ENCODE results near the gene CTCF.
A peak's percentile ranks its signal among the peaks of the same experiment; 100 is the strongest.

CTCF gene

GRCh38 chr16:67552476-67552875, 9.8 kb upstream of the CTCF start:
- POLR2A ChIA-PET = interaction anchor here (1.7 to 1.8 kb wide), 2 partner anchors 10 to 11 kb away, joined by 5 read pairs; partner anchors contain the start of gene CTCF
- 19% methylated on average over 3 of the region's 4 CpGs for WGBS (ENCODE audit: insufficient coverage)
- CTCF ChIA-PET = interaction anchor here (1.9 to 15.1 kb wide), 3 partner anchors 6 to 32 kb away, joined by 8 to 308 read pairs (median 308); partner anchors contain the start of gene CTCF
- H3K4me3 ChIP-seq (ENCODE audit: control insufficient read depth in 1 of 7, extremely low read depth in 1 of 7, insufficient read depth in 4 of 7, low read depth in 2 of 7, low read length in 6 of 7) = no peak overlapping the region
- DNase-seq = no peak
- no peaks in the 10 kb centered on the region for H3K27me3 ChIP-seq (replicated peaks in 2 of 5; ENCODE audit: control insufficient read depth in 4 of 5, insufficient read depth in 5 of 5, low read length in 4 of 5)
- H3K9me3 ChIP-seq (ENCODE audit: control extremely low read depth in 1 of 5, control insufficient read depth in 4 of 5, insufficient read depth in 2 of 5, low read depth in 1 of 5, low read length in 4 of 5) = no peaks in the 10 kb centered on the region
- peaks cover 0 to 18% (median 3%) of the 10 kb centered on the region in 4 experiments for H3K36me3 ChIP-seq (ENCODE audit: control insufficient read depth in 4 of 4, insufficient read depth in 4 of 4, low read length in 3 of 4)
- H3K4me1 ChIP-seq (ENCODE audit: control extremely low read depth in 1 of 4, control insufficient read depth in 4 of 4, insufficient read depth in 4 of 4, low read length in 3 of 4) = peaks cover 18 to 85% (median 77%) of the 10 kb centered on the region in 4 experiments
- H3K27ac ChIP-seq (ENCODE audit: insufficient read depth in 1 of 2, low read depth in 1 of 2, low read length in 2 of 2, poor library complexity in 1 of 2, severe bottlenecking in 2 of 2) = peak overlapping the region; percentile 20 to 82

GRCh38 chr16:67555795-67556212, 6.5 kb upstream of the CTCF start:
- Histone ChIP-seq H3K36me3 (ENCODE audit: control insufficient read depth in 4 of 4, insufficient read depth in 4 of 4, low read length in 3 of 4) (peaks cover 0 to 7% (median 1%) of the 10 kb centered on the region in 4 experiments), H3K4me3 (ENCODE audit: control insufficient read depth in 1 of 7, extremely low read depth in 1 of 7, insufficient read depth in 4 of 7, low read depth in 2 of 7, low read length in 6 of 7) (peak overlapping the region in 2 of 7 experiments; percentile 55), H3K27ac (ENCODE audit: insufficient read depth in 1 of 2, low read depth in 1 of 2, low read length in 2 of 2, poor library complexity in 1 of 2, severe bottlenecking in 2 of 2) (peak overlapping the region; percentile 25 to 67), H3K27me3 (replicated peaks in 2 of 5; ENCODE audit: control insufficient read depth in 4 of 5, insufficient read depth in 5 of 5, low read length in 4 of 5) (no peaks in the 10 kb centered on the region), H3K9me3 (ENCODE audit: control extremely low read depth in 1 of 5, control insufficient read depth in 4 of 5, insufficient read depth in 2 of 5, low read depth in 1 of 5, low read length in 4 of 5) (no peaks in the 10 kb centered on the region), H3K4me1 (ENCODE audit: control extremely low read depth in 1 of 4, control insufficient read depth in 4 of 4, insufficient read depth in 4 of 4, low read length in 3 of 4) (peaks cover 11 to 68% (median 54%) of the 10 kb centered on the region in 4 experiments)
- POLR2A ChIA-PET = interaction anchor here (1.2 kb wide), 1 partner anchor 8 kb away, joined by 10 read pairs; no protein-coding TSS in a partner anchor
- CTCF ChIA-PET = interaction anchor here (0.8 to 12.5 kb wide), 6 partner anchors 10 to 104 kb away, joined by 3 to 308 read pairs (median 4); partner anchors contain the start of genes ACD and CARMIL2
- 100% methylated on average over 1 of the region's 3 CpGs for WGBS (ENCODE audit: insufficient coverage)
- DNase-seq = peak; percentile 54 to 86 (median 78)

- ChIA-PET CTCF (interaction anchor here (0.9 to 12.5 kb wide), 6 partner anchors 13 to 109 kb away, joined by 4 to 308 read pairs (median 4); partner anchors contain the start of genes ATP6V0D1 and CARMIL2), POLR2A (interaction anchor here (0.6 to 1.9 kb wide), 2 partner anchors 11 to 679 kb away, joined by 3 to 7 read pairs; no protein-coding TSS in a partner anchor)
- no peak overlapping the region for H3K4me3 ChIP-seq (ENCODE audit: control insufficient read depth in 1 of 7, extremely low read depth in 1 of 7, insufficient read depth in 4 of 7, low read depth in 2 of 7, low read length in 6 of 7)
- no peaks in the 10 kb centered on the region for H3K9me3 ChIP-seq (ENCODE audit: control extremely low read depth in 1 of 5, control insufficient read depth in 4 of 5, insufficient read depth in 2 of 5, low read depth in 1 of 5, low read length in 4 of 5)
- 100% methylated on average over 1 of the region's 1 CpG for WGBS (ENCODE audit: insufficient coverage)
- peaks cover 18 to 54% (median 40%) of the 10 kb centered on the region in 4 experiments for H3K4me1 ChIP-seq (ENCODE audit: control extremely low read depth in 1 of 4, control insufficient read depth in 4 of 4, insufficient read depth in 4 of 4, low read length in 3 of 4)
- H3K27ac ChIP-seq (ENCODE audit: insufficient read depth in 1 of 2, low read depth in 1 of 2, low read length in 2 of 2, poor library complexity in 1 of 2, severe bottlenecking in 2 of 2) = peak overlapping the region in 1 of 2 experiments; percentile 5
- peaks cover 0 to 6% (median 1%) of the 10 kb centered on the region in 4 experiments for H3K36me3 ChIP-seq (ENCODE audit: control insufficient read depth in 4 of 4, insufficient read depth in 4 of 4, low read length in 3 of 4)
- no peak for DNase-seq
- no peaks in the 10 kb centered on the region for H3K27me3 ChIP-seq (replicated peaks in 2 of 5; ENCODE audit: control insufficient read depth in 4 of 5, insufficient read depth in 5 of 5, low read length in 4 of 5)
Measured at GRCh38 chr16:67558859-67559258, 3.5 kb upstream of the CTCF start.

- no peak for DNase-seq
- H3K27me3 ChIP-seq (replicated peaks in 2 of 5; ENCODE audit: control insufficient read depth in 4 of 5, insufficient read depth in 5 of 5, low read length in 4 of 5) = no peaks in the 10 kb centered on the region
- ChIA-PET POLR2A (interaction anchor here (1.3 to 4.2 kb wide), 2 partner anchors 13 to 84 kb away, joined by 5 to 80 read pairs; partner anchors contain the start of gene CARMIL2), CTCF (interaction anchor here (1.4 to 12.5 kb wide), 8 partner anchors 11 to 107 kb away, joined by 3 to 308 read pairs (median 19); partner anchors contain the start of genes ATP6V0D1 and CARMIL2)
- H3K27ac ChIP-seq (ENCODE audit: insufficient read depth in 1 of 2, low read depth in 1 of 2, low read length in 2 of 2, poor library complexity in 1 of 2, severe bottlenecking in 2 of 2) = peak overlapping the region; percentile 76 to 96
- H3K4me3 ChIP-seq (ENCODE audit: control insufficient read depth in 1 of 7, extremely low read depth in 1 of 7, insufficient read depth in 4 of 7, low read depth in 2 of 7, low read length in 6 of 7) = peak overlapping the region in 6 of 7 experiments; percentile 58 to 95 (median 82)
- H3K36me3 ChIP-seq (ENCODE audit: control insufficient read depth in 4 of 4, insufficient read depth in 4 of 4, low read length in 3 of 4) = peaks cover 0 to 3% (median 0%) of the 10 kb centered on the region in 4 experiments
- H3K9me3 ChIP-seq (ENCODE audit: control extremely low read depth in 1 of 5, control insufficient read depth in 4 of 5, insufficient read depth in 2 of 5, low read depth in 1 of 5, low read length in 4 of 5) = no peaks in the 10 kb centered on the region
- peaks cover 18 to 53% (median 43%) of the 10 kb centered on the region in 4 experiments for H3K4me1 ChIP-seq (ENCODE audit: control extremely low read depth in 1 of 4, control insufficient read depth in 4 of 4, insufficient read depth in 4 of 4, low read length in 3 of 4)
- 90% methylated on average over 7 of the region's 8 CpGs for WGBS (ENCODE audit: insufficient coverage)
Measured at GRCh38 chr16:67560827-67561342, 1.4 kb upstream of the CTCF start.

- 3% methylated on average over 6 of the region's 8 CpGs for WGBS (ENCODE audit: insufficient coverage)
- Histone ChIP-seq H3K9me3 (ENCODE audit: control extremely low read depth in 1 of 5, control insufficient read depth in 4 of 5, insufficient read depth in 2 of 5, low read depth in 1 of 5, low read length in 4 of 5) (no peaks in the 10 kb centered on the region), H3K27me3 (replicated peaks in 2 of 5; ENCODE audit: control insufficient read depth in 4 of 5, insufficient read depth in 5 of 5, low read length in 4 of 5) (no peaks in the 10 kb centered on the region), H3K36me3 (ENCODE audit: control insufficient read depth in 4 of 4, insufficient read depth in 4 of 4, low read length in 3 of 4) (peaks cover 0 to 3% (median 0%) of the 10 kb centered on the region in 4 experiments), H3K4me1 (ENCODE audit: control extremely low read depth in 1 of 4, control insufficient read depth in 4 of 4, insufficient read depth in 4 of 4, low read length in 3 of 4) (peaks cover 16 to 47% (median 39%) of the 10 kb centered on the region in 4 experiments), H3K27ac (ENCODE audit: insufficient read depth in 1 of 2, low read depth in 1 of 2, low read length in 2 of 2, poor library complexity in 1 of 2, severe bottlenecking in 2 of 2) (peak overlapping the region; percentile 76 to 96), H3K4me3 (ENCODE audit: control insufficient read depth in 1 of 7, extremely low read depth in 1 of 7, insufficient read depth in 4 of 7, low read depth in 2 of 7, low read length in 6 of 7) (peak overlapping the region; percentile 36 to 95 (median 78))
- POLR2A ChIA-PET = interaction anchor here (1.3 to 4.2 kb wide), 4 partner anchors 9 to 84 kb away, joined by 5 to 80 read pairs (median 8); partner anchors contain the start of gene CARMIL2
- no peak for DNase-seq
- CTCF ChIA-PET = interaction anchor here (1.4 to 12.5 kb wide), 10 partner anchors 10 to 106 kb away, joined by 3 to 308 read pairs (median 12); partner anchors contain the start of genes ATP6V0D1 and CARMIL2
Measured at GRCh38 chr16:67561501-67561823, 864 bp upstream of the CTCF start.

GRCh38 chr16:67561824-67562525, 351 bp upstream of the CTCF start:
- peaks cover 15 to 43% (median 35%) of the 10 kb centered on the region in 4 experiments for H3K4me1 ChIP-seq (ENCODE audit: control extremely low read depth in 1 of 4, control insufficient read depth in 4 of 4, insufficient read depth in 4 of 4, low read length in 3 of 4)
- H3K27ac ChIP-seq (ENCODE audit: insufficient read depth in 1 of 2, low read depth in 1 of 2, low read length in 2 of 2, poor library complexity in 1 of 2, severe bottlenecking in 2 of 2) = peak overlapping the region; percentile 83 to 96
- H3K9me3 ChIP-seq (ENCODE audit: control extremely low read depth in 1 of 5, control insufficient read depth in 4 of 5, insufficient read depth in 2 of 5, low read depth in 1 of 5, low read length in 4 of 5) = no peaks in the 10 kb centered on the region
- DNase-seq = peak; percentile 97 to 99 (median 98)
- CTCF ChIA-PET = interaction anchor here (0.8 to 12.5 kb wide), 16 partner anchors 8 to 108 kb away, joined by 3 to 308 read pairs (median 8); partner anchors contain the start of genes ATP6V0D1 and CARMIL2
- H3K27me3 ChIP-seq (replicated peaks in 2 of 5; ENCODE audit: control insufficient read depth in 4 of 5, insufficient read depth in 5 of 5, low read length in 4 of 5) = no peaks in the 10 kb centered on the region
- H3K36me3 ChIP-seq (ENCODE audit: control insufficient read depth in 4 of 4, insufficient read depth in 4 of 4, low read length in 3 of 4) = peaks cover 0 to 3% (median 0%) of the 10 kb centered on the region in 4 experiments
- peak overlapping the region; percentile 68 to 100 (median 88) for H3K4me3 ChIP-seq (ENCODE audit: control insufficient read depth in 1 of 7, extremely low read depth in 1 of 7, insufficient read depth in 4 of 7, low read depth in 2 of 7, low read length in 6 of 7)
- WGBS (ENCODE audit: insufficient coverage) = 0% methylated on average over 56 of the region's 76 CpGs
- POLR2A ChIA-PET = interaction anchor here (0.5 to 4.2 kb wide), 7 partner anchors 10 to 105 kb away, joined by 4 to 80 read pairs (median 5); partner anchors contain the start of genes C16orf86, CARMIL2 and ENKD1

Measured in common myeloid progenitor, CD34-positive (primary cell).